Measurements from ENCODE around the gene SUN3. TPM values are rescaled to one million over a fixed set of nuclear protein-coding genes. Genes with fewer than 3 reads are reported as not detected.

The SUN3 gene
- total RNA-seq, 1 donor from 2014 or later: not detected

- Mint-ChIP-seq H3K4me1 (peaks cover 58% of the 10 kb centered on the region), H3K4me3 (no peak overlapping the region), H3K27me3 (ENCODE audit: insufficient read depth, low read depth) (peaks cover 6% of the 10 kb centered on the region), H3K36me3 (no peaks in the 10 kb centered on the region), H3K9me3 (no peaks in the 10 kb centered on the region), H3K27ac (no peak overlapping the region)
- Histone ChIP-seq H3K9ac (no peak overlapping the region), H3K36me3 (no peaks in the 10 kb centered on the region), H3K4me2 (no peak overlapping the region), H3K4me3 (no peak overlapping the region), H3K9me3 (ENCODE audit: low read depth) (no peaks in the 10 kb centered on the region), H3F3A (ENCODE audit: low read depth) (no peaks in the 10 kb centered on the region), H2AFZ (replicated peaks) (no peak overlapping the region), H3K27ac (no peak overlapping the region), H3K79me2 (ENCODE audit: low read depth) (no peaks in the 10 kb centered on the region), H4K20me1 (ENCODE audit: low read depth) (no peaks in the 10 kb centered on the region), H3K27me3 (no peaks in the 10 kb centered on the region), H3K4me1 (peaks cover 19% of the 10 kb centered on the region)
- no peak for DNase-seq (ENCODE audit: low spot score)
- TF ChIP-seq EZH2phosphoT487 (IDR thresholded peaks at IDR 0.05): no peak
- TF ChIP-seq EZH2 (IDR thresholded peaks at IDR 0.05): no peak
- TF ChIP-seq, protein P1, sequence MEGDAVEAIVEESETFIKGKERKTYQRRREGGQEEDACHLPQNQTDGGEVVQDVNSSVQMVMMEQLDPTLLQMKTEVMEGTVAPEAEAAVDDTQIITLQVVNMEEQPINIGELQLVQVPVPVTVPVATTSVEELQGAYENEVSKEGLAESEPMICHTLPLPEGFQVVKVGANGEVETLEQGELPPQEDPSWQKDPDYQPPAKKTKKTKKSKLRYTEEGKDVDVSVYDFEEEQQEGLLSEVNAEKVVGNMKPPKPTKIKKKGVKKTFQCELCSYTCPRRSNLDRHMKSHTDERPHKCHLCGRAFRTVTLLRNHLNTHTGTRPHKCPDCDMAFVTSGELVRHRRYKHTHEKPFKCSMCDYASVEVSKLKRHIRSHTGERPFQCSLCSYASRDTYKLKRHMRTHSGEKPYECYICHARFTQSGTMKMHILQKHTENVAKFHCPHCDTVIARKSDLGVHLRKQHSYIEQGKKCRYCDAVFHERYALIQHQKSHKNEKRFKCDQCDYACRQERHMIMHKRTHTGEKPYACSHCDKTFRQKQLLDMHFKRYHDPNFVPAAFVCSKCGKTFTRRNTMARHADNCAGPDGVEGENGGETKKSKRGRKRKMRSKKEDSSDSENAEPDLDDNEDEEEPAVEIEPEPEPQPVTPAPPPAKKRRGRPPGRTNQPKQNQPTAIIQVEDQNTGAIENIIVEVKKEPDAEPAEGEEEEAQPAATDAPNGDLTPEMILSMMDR (IDR thresholded peaks at IDR 0.05): no peak
Measured at GRCh38 chr7:47939425-47940036, 89.4 kb downstream of the SUN3 start.

DNA sequence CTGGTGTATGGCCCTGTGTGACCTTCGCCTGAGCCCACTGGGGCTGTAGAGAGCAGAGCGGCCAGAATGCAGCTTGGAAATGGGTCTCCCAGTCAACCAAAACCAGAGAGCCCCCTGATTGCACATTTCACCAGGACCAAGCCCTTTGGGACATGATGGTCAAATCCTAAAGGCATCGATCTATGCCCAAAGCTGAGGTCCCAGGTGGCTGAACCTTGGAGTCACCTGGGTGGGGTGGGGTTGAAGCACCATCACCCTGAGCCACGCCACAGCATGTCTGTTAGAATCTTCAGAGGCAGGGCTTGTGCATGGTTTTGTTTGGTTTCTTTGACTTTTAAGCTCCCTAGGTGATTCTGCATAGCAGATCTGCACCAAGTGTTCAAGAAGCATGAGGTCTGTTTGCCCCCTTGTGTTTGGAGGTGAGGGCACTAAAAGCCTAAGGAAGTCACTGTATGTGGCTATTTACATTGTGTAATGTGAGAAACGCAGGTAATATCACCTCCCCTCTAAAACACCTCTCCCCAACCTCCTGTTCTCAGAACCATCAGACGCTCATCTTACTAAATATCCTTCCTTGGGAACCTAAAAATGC, 90.2 kb downstream of the SUN3 start:
- Histone ChIP-seq H3K27me3 (no peaks in the 10 kb centered on the region), H3K79me2 (ENCODE audit: low read depth) (no peaks in the 10 kb centered on the region), H4K20me1 (ENCODE audit: low read depth) (no peaks in the 10 kb centered on the region), H3K4me3 (no peak overlapping the region), H3K36me3 (no peaks in the 10 kb centered on the region), H2AFZ (replicated peaks) (no peak overlapping the region), H3F3A (ENCODE audit: low read depth) (no peaks in the 10 kb centered on the region), H3K9me3 (ENCODE audit: low read depth) (no peaks in the 10 kb centered on the region), H3K4me2 (no peak overlapping the region), H3K9ac (no peak overlapping the region), H3K27ac (no peak overlapping the region), H3K4me1 (peaks cover 25% of the 10 kb centered on the region)
- TF ChIP-seq, protein P1 (IDR thresholded peaks at IDR 0.05): peak; percentile 33
- TF ChIP-seq EZH2 (IDR thresholded peaks at IDR 0.05): no peak
- DNase-seq (ENCODE audit: low spot score): no peak
- H3K36me3 Mint-ChIP-seq: no peaks in the 10 kb centered on the region
- H3K27me3 Mint-ChIP-seq (ENCODE audit: insufficient read depth, low read depth): peaks cover 4% of the 10 kb centered on the region
- no peaks in the 10 kb centered on the region for H3K9me3 Mint-ChIP-seq
- H3K4me3 Mint-ChIP-seq: no peak overlapping the region
- peaks cover 66% of the 10 kb centered on the region for H3K4me1 Mint-ChIP-seq
- no peak overlapping the region for H3K27ac Mint-ChIP-seq

DNA sequence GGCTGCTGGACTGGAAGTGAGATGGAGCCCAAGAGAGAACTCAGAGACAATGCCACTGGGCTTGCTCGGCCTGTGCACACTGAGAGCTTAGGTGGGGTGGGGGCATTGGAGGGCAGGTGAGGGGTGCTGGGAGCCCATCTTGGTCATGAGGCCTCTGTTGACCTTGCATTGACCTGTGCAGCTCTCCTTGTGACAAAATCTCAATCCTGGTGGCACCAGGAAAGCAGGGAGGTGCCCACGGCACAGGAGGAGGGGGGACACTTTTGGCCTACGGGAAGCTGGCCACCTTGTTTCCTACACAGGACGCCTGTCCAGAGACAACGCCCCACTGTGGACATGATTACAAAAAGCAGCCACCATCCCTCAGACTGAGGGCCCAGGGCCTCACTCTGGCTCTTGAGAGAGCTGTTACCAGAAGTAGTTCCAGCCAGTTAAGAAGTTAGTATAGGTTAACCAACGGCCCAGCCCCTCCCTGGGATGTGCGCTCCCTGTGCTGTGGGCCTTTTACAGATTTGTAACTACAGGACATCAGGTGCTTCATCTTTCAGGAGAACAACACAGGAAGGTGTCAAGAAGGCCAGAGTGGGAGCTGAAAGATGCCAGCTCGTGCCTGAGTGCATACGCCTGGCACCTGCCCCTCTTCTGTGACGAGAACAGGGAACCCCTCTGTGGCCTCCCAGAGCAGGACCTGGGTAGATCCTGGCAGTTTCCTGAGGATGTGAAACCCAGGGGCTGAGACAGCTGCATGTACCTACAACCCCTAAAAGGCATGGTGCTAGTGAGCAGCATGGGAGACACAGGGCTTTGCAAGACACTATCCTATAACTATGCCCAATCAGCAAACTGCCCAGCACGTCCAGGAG, 91.0 kb downstream of the SUN3 start:
- peaks cover 25% of the 10 kb centered on the region for H3K4me1 ChIP-seq
- H3K27ac ChIP-seq: no peak overlapping the region
- H3K4me3 ChIP-seq: no peak overlapping the region
- no peaks in the 10 kb centered on the region for H3K36me3 ChIP-seq
- H3K9ac ChIP-seq: no peak overlapping the region
- H3K79me2 ChIP-seq (ENCODE audit: low read depth): no peaks in the 10 kb centered on the region
- Mint-ChIP-seq H3K4me1 (peaks cover 61% of the 10 kb centered on the region), H3K27me3 (ENCODE audit: insufficient read depth, low read depth) (peaks cover 4% of the 10 kb centered on the region), H3K9me3 (no peaks in the 10 kb centered on the region), H3K4me3 (no peak overlapping the region), H3K27ac (no peak overlapping the region), H3K36me3 (no peaks in the 10 kb centered on the region)
- H3K9me3 ChIP-seq (ENCODE audit: low read depth): no peaks in the 10 kb centered on the region
- no peaks in the 10 kb centered on the region for H3F3A ChIP-seq (ENCODE audit: low read depth)
- H2AFZ ChIP-seq (replicated peaks): no peak overlapping the region
- no peaks in the 10 kb centered on the region for H3K27me3 ChIP-seq
- no peak for DNase-seq (ENCODE audit: low spot score)
- H3K4me2 ChIP-seq: no peak overlapping the region
- no peaks in the 10 kb centered on the region for H4K20me1 ChIP-seq (ENCODE audit: low read depth)
- TF ChIP-seq, protein P1 (IDR thresholded peaks at IDR 0.05): no peak
- TF ChIP-seq EZH2phosphoT487 (IDR thresholded peaks at IDR 0.05) (no peak), EZH2 (IDR thresholded peaks at IDR 0.05) (no peak)

Other genes with a start within 250 kb of the SUN3 start
- gene PKD1L1, start 80.6 kb downstream of the SUN3 start, total RNA-seq (ENCODE audit: low replicate concordance): 0.07 and 0.09 TPM in 2 replicates
- gene HUS1, start 49.5 kb downstream of the SUN3 start, total RNA-seq (ENCODE audit: low replicate concordance): 31.2 and 48.7 TPM in 2 replicates
- not detected in 2 replicates for gene C7orf57, start 6.4 kb upstream of the SUN3 start, total RNA-seq (ENCODE audit: low replicate concordance)
- 11.2 and 15.0 TPM in 2 replicates for gene UPP1, start 60.2 kb upstream of the SUN3 start, total RNA-seq (ENCODE audit: low replicate concordance)
- gene ABCA13, start 142.4 kb upstream of the SUN3 start, total RNA-seq (ENCODE audit: low replicate concordance): not detected in 2 replicates

Measured in neural progenitor cell (in vitro differentiated cells).